GM18505 (cell line): ENCODE measurements around the gene GRIN3A.

Experiments used
- ATAC-seq: cut with Tn5 transposase; IDR thresholded peaks from one replicate; pipeline ENCODE4 v1.9.1; 2021; ENCODE audit not compliant: unreplicated experiment
- POLR2A ChIP-seq: IDR thresholded peaks from 4 replicates; pipeline ENCODE4 v1.6.1; 2011; ENCODE audit warnings: borderline replicate concordance; ENCODE audit not compliant: insufficient read depth, insufficient read length; ENCODE audit errors: extremely low read depth

GRIN3A gene

DNA sequence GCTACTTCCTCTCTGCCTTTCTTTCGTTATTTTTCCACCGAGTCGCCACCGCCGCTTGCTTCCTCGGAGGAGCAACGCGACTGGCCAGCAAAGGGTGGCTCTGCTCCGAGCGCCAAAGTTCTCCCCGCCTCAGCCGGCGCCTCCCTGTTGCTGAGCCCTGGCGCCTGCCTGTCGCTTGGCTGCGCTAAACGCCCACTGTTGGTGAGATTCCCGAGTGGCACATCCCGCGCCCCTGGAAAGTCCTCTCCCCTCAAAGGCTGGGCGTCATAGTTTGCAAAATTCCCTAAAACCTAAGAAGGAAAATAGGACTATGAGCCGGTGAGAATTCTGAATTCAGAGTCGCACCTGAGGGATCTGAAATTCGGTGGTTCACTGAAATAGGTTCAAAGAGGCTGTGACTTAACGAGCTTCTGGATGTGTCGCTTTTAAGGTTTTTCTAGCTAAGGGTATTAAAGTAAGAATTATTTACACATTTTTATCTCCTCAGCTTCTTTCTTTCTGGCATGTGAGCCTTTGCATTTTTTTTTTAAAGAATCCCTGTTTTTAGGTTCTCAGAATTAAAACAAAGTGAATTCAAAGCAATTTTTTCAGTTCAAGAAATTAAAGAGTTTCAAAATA, at the start of gene GRIN3A:
TSS of gene GRIN3A (minus strand) at position 82 of the 618 bp plus-strand sequence. CDS start 668 bp downstream, outside the sequence.
- no peak for ATAC-seq

DNA sequence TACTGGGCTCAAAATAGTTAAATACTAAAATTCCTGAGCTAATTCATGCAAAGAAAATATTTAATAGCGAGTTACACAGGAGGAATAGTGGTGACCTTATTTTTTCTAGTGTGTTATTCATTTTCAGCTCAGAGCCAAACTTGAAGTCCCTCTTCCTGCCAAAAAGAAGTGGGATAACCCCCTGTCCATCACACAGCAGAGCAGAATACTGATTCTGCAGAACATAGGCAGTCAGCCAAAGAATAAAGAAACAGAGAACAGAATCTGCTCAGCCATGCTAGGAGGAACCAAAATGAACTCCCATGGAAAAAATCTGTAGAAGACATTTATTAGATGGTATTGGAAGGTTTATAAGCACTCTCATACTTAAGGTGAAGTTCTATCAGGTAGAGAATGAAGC, 49.4 kb upstream of the GRIN3A start:
- TF ChIP-seq POLR2A, result no peak
- ATAC-seq, result no peak

More for the DNA sequence above, at the start of gene GRIN3A:
- no peak for TF ChIP-seq POLR2A

DNA sequence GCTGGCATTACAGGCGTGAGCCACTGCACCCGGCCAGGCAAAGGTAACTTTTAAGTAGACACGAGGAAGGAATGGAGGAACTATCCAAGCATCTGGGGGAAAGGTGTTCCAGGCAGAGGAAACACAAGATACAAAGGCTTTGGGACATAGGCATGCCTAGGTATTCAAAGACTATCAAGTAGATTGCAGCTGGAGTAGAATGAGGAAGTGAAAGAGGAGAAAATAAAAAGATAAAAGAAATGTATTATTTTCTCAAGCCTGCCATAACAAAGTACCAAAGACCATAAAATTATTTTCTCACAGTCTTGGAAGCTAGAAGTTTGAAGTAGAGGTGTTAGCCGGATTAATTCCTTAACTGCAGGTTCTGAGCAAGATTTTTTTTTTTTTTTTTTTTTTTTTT, 39.9 kb upstream of the GRIN3A start:
- TF ChIP-seq POLR2A, result no peak
- no peak for ATAC-seq

DNA sequence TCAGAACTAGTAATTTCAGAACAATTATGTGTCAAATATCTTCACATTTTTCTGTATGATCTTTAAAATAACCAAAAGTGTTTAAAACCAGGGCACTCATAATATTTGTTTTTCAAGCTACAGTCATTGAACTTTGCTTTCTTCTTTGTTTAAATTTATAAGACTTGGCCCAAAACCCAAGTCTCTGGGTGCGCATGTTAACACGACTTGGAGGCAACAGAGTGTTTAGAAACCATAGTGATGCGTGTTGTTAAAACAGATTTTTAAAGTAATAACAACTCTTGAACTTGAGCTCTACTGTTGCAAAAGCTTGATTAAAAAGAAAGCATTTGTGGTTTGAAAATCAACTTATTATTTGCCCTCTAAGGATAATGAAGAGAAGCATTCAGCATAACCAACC, 26.0 kb upstream of the GRIN3A start:
- ATAC-seq, result no peak
- no peak for TF ChIP-seq POLR2A

DNA sequence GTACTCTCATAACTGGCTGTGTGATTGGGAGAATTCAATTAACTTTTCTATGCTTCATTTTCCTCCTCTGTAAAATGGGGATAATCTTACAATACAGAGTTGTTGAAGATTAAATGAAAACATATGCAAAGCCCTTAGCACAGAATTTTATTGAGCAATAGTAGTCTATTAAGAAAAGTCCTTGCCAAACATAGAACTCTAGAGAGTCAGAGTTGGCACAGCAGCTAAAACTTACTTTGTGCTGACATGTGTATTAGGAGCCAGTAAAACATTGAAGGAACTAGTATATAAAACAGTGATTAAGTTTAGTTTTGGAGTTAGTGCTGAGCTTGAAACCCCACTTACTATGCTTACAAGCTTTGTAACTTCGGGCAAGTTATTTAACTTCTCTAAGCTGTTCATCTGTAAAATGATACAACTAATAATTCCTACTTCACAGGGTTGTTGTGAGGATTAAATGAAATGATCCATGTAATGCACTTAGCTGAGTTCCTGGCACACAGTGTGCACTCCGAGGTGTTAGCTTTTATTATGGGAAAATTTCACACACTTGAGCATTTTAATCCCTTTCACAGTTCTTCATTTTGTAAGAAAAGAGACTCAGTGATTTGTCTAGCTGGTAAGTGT, 20.0 kb upstream of the GRIN3A start:
- TF ChIP-seq POLR2A, result no peak
- ATAC-seq, result no peak

DNA sequence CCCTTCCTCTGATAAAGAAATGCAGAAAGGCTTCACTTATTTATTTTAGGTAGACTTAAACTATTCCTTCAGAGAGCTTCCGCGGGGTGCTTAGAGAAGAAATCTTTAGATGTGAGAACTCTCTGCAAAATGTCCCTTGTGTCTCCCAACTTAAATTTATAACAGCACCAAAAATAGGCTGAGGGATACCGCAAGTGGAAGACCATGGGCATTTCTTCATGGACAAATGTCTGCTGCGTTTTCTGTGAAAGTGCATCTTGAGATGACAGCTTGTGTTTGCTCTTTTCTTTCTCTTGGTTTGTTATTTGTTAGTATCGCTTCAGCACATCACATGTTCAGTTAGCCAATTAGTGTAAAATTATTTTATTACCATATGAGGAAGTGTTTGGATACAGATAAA, 15.3 kb upstream of the GRIN3A start:
- no peak for TF ChIP-seq POLR2A
- no peak for ATAC-seq

GRCh38 chr9:101751895-101752294, 13.4 kb upstream of the GRIN3A start:
- TF ChIP-seq POLR2A, result no peak
- no peak for ATAC-seq

DNA sequence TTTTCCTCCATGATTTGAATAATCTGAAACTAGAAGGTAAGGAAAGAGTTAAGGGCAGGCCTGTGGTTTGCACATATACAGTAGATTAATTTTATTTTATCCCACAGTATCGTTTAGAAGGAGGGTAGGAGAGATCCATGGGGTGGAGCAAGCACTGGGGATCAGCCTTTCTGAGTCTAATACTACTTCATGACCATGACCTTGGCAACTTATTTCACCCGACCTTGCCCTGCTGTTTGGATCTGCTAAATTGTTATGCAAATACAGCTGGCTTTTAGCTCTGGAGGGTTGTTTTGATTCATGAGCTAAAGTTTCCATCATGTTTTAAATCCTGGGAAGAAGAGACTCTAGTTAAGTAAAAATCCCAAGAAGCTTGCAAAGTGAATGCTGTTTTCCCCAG, 864 bp upstream of the GRIN3A start:
- no peak for ATAC-seq
- TF ChIP-seq POLR2A, result no peak

GRCh38 chr9:101737705-101738565, 512 bp downstream of the GRIN3A start:
- no peak for TF ChIP-seq POLR2A
- no peak for ATAC-seq

- no peak for TF ChIP-seq POLR2A
Observed at GRCh38 chr9:101737165-101737704, 1.2 kb downstream of the GRIN3A start.

GRCh38 chr9:101736717-101737116, 1.7 kb downstream of the GRIN3A start:
- no peak for TF ChIP-seq POLR2A
- no peak for ATAC-seq

More at GRCh38 chr9:101737165-101737704, 1.2 kb downstream of the GRIN3A start:
- no peak for ATAC-seq

GRCh38 chr9:101731429-101731828, 7.0 kb downstream of the GRIN3A start:
- no peak for ATAC-seq
- no peak for TF ChIP-seq POLR2A
